NCI-H146 (cell line): ENCODE data around the gene RCE1.

Source experiments
- DNase-seq: peaks from one replicate; lab custom pipeline; 2025; lab: John Stamatoyannopoulos, UW

The RCE1 gene

GRCh38 chr11:66845143-66845875 is 2.1 kb downstream of the RCE1 start:
- no peak for DNase-seq

GRCh38 chr11:66845876-66846212 is 2.6 kb downstream of the RCE1 start:
- DNase-seq = no peak

DNA sequence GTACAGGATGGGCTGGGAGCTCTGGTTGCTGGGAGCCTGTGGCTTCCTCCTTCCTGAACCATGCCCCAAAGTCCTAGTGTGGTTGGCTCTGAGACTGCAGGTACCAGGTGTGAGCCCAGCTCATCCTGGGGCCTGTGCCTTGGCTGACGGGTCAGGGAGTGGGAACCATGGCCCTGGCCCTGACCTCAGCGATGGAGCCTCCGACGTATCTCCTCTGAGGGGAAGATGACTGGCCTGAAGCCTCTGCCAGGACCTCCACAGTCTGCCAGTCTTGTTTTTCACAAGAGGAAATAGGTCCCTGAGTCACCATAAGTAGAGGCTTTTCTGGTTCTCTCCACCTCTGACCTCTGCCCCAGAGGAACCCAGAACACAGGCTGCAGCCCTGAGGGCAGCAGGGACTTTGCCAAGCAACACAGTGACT is 3.4 kb downstream of the RCE1 start:
- DNase-seq = no peak

- no peak for DNase-seq
Measured at GRCh38 chr11:66847461-66848232, 4.4 kb downstream of the RCE1 start.

- DNase-seq = no peak
Measured at GRCh38 chr11:66848671-66849500, 5.6 kb downstream of the RCE1 start.

- no peak for DNase-seq
Measured at GRCh38 chr11:66849501-66850234, 6.4 kb downstream of the RCE1 start.

DNA sequence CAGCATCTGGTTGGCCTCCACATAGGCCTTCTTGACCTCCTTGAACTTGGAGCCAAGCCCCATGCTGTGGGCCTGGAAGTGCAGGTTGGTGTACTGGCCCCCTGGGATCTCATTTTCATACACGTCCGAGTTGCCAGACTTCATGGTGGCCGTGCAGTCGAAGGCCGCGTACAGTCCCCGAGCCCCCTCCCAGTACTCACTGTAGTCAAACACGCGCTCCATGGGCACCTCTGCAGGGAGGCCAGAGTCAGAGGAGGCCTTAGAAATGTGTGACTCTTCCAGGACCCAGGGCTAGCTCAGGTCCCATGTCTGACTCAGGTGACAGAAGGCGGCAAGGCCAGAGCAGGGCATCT is 7.0 kb downstream of the RCE1 start:
- DNase-seq = no peak

- no peak for DNase-seq
Measured at GRCh38 chr11:66850588-66851238, 7.5 kb downstream of the RCE1 start.

GRCh38 chr11:66851239-66851596 is 8.0 kb downstream of the RCE1 start:
- DNase-seq = no peak

DNA sequence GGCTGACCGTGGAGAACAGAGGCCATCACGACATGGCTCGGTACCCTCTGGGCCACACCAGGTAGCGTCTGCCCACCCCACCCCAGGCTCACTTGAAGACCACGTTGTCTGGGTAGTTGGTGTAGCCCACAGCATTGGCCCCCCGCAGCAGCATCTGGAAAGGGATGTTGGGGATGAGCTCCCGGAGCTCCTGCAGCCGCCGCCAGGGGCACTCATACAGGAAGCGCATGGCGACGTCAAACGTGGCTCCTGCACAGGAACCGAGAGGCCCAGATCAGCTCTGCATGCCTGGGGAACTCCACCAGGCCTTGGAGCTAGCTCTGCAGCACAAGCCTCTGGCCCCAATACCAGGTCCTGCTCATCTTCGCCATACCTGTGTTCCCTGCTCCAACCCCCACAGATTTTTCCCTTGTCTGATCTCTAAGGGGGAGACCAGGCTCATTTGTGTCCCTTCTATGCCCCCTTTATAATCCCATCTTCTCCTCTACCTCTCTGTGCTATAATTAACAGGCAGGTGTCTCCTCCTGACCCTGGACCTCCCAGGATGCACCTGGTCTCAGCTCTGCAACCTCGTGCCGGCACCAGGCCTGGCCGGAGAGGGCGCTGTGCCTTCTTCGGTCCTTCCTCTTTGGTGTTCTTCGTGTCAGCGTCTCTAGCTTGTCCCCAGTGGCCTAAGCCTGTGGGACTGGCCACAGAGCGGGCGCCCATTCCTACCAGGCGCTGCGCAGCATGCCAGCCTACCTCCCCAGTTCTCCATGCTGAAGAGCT is 8.6 kb downstream of the RCE1 start:
- no peak for DNase-seq

- DNase-seq = no peak
Measured at GRCh38 chr11:66852466-66853241, 9.4 kb downstream of the RCE1 start.

DNA sequence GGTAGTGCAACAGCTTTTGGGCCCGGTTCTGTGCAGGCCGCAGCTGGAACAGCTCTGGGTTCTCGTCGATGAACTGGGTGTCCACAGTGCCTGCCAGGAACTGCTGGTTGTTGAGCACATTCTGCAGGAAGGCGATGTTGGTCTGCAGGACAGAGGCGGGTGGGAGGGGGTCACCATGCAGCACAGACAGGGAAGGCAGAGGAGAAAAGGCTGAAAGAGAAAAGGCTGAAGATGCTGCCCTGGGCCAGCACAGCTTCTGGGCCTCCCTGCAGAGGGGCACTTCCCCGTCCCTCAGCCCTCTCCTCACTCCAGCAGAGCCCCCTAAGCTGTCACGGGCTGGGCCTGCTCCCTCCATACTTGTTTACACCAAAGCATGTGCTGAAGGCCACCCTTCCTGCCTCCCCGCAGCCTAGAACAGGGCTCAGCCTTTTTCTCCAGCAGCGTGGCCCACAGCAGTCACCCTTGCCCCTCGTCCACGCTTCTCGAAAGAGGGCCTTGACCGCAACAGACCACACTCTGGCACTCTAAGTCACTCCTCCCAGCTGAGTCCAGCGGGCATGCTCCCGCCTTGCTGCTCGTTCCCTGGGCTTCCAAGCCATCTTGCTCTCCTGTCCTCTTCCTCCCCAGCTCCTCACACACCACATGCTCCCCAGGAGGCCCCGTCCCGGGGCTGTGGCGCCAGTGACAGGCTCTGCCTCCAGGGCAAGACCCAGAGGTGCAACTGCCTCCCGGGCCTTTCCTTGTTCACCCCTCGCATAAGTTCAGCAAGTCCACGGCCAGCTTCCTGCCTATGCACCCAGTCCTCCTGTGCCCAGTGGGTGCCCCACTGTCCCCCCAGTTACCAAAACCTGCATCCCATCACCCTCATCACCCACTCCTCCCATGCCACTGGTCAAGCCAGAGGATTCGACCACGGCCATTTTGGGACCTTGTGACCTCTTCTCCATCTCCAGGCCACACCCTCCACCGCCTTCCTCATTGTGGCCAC is 10.3 kb downstream of the RCE1 start:
- DNase-seq = no peak

DNA sequence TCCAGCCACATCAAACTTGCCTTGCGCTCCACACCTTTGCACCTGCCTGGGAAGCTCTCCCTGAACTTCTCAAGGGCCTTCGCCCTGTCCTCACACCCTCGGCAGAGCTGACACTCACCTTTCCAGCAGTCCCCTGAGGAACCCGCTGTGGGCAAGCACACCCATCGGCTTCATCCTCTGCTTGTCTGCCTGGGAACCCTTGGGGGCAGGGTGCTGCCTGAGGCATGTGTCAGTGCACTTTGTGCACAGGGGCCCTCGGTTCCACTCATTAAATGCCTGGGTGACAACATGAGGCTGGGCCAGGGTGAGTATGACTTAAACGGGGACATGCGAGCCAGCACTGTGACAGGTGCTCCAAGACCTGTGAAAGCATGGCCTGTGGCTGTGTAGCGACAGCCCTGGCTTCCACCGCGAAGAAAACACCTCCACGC is 11.0 kb downstream of the RCE1 start:
- no peak for DNase-seq

- DNase-seq = no peak
Measured at GRCh38 chr11:66854729-66855211, 11.5 kb downstream of the RCE1 start.

DNA sequence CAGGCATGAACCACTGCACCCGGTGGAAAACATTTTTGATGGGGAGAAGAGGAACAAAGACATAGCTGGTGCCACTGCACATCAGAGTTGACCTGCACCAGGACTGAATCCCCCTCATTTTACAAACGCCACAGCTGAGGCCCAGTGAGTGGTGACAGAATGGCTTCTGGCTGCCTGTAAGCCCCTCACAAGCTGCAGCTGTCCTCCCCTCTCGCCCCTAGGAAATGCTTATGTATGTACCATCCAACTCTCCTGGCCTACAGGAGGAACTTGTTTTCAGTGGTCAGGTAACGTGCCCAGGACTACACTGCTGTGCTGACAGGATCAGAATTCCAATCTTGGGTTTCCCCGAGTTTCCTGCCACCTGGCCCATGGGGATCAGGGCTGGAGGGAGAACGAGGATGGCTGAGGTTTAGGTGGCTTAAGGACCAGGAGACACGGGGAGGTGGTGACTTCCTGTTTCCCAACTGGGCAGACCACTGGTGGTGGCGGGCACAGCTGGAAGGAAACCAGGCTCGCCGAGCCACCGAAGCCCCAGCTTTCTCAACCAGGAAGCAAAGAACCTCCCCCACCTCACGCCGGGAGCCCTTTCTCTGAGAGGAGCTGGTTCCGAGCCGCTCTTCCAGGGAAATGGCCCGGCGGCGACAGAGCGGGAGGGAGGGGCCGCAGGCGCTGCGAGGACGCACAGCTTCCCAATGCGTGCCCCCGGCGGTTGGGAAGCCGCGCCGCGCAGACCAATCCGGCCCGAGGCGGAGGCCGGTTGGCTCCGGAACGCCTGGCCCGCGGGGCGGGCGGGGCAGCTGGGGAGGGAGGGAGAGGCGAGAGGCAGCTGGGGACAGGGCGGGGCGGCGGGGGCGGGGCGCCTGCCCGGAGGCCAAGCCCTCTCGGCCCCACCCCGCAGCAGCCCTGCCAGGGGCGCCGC is 12.6 kb downstream of the RCE1 start:
- peak; percentile 95 for DNase-seq

DNA sequence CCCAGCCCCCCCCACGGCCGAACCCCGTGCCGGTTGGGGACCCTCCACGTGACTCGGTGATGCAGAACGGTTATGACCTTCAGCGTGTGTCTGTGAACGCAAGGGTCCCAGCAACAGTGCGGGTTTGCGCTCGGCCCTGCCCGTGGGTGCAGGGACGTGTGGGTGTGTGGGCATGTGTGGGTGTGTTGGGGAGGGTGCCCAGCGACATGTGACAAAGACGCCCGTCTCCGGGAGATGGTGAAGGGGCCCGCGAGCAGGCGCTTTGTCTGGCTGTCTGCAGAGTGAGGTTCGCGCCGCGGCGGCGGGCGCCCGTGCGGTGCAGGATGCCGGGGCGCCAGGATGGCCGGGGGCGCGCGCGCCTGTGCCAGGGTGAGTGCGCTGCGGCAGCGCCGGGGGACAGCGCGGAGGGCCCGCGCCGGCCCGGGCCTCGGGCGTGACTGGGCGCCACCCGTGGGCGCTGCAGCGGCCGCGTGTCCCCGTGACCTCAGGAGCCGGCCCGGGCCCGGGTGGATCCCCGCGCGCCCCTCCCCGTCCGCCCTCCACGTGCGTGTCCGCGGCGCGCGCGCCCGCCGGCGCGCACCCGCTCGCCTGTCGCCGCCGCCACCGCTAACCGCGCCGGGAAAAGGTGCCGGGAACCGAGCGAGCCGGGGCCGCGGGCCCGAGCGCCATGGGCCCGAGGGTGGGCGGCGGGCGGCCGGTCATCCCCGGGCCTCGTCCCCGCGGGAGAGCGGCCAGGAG is 13.4 kb downstream of the RCE1 start, which contains the start of gene LRFN4:
TSS of gene LRFN4 (plus strand) at position 569 of the 738 bp plus-strand sequence. CDS start 681 bp downstream, outside the sequence.
- DNase-seq = peak; percentile 80
